Neural progenitor cell (in vitro differentiated cells): ENCODE data around the gene MRM3. TPM values are rescaled to one million over a fixed set of nuclear protein-coding genes. Genes with fewer than 3 reads are reported as not detected.

Source experiments
- DNase-seq: peaks from one replicate; pipeline ENCODE4 v3.0.0-alpha.2; 2016; ENCODE audit warnings: low spot score
- H2AFZ ChIP-seq: fragments of 200-600 bp; sonication (generic); replicated peaks from 2 replicates; pipeline ENCODE4 v1.6.1; 2016; ENCODE audit warnings: antibody characterized with exemption
- H3F3A ChIP-seq: fragments of 200-600 bp; sonication (generic); 2 replicates; pipeline ENCODE4 v1.6.1; 2016; ENCODE audit warnings: antibody characterized with exemption, low read depth
- H3K27ac ChIP-seq: fragments of 200-600 bp; sonication (generic); 2 replicates; pipeline ENCODE4 v1.5.1; 2016; ENCODE audit warnings: mild to moderate bottlenecking
- H3K27me3 ChIP-seq: fragments of 200-600 bp; sonication (generic); 2 replicates; pipeline ENCODE4 v1.6.1; 2016; ENCODE audit warnings: mild to moderate bottlenecking, moderate library complexity
- H3K36me3 ChIP-seq: fragments of 200-600 bp; sonication (generic); 2 replicates; pipeline ENCODE4 v1.5.1; 2016
- H3K4me1 ChIP-seq: fragments of 200-600 bp; sonication (generic); 2 replicates; pipeline ENCODE4 v1.6.1; 2016; ENCODE audit warnings: mixed run types
- H3K4me2 ChIP-seq: fragments of 200-600 bp; sonication (generic); 2 replicates; pipeline ENCODE4 v1.6.1; 2016
- H3K4me3 ChIP-seq: fragments of 200-600 bp; sonication (generic); 2 replicates; pipeline ENCODE4 v1.5.1; 2016
- H3K79me2 ChIP-seq: fragments of 200-600 bp; sonication (generic); 2 replicates; pipeline ENCODE4 v1.6.1; 2016; ENCODE audit warnings: low read depth
- H3K9ac ChIP-seq: fragments of 200-600 bp; sonication (generic); 2 replicates; pipeline ENCODE4 v1.6.1; 2016
- H3K9me3 ChIP-seq: fragments of 200-600 bp; sonication (generic); 2 replicates; pipeline ENCODE4 v1.5.1; 2016; ENCODE audit warnings: low read depth
- H4K20me1 ChIP-seq: fragments of 200-600 bp; sonication (generic); 2 replicates; pipeline ENCODE4 v1.6.1; 2016; ENCODE audit warnings: low read depth
- H3K27ac Mint-ChIP-seq: 3 replicates; pipeline ENCODE4 v1.8.0; 2021; ENCODE audit warnings: mixed read lengths
- H3K27me3 Mint-ChIP-seq: 2 replicates; pipeline ENCODE4 v1.8.0; 2022; ENCODE audit warnings: low read depth, mild to moderate bottlenecking, inconsistent platforms, moderate library complexity, mixed read lengths; ENCODE audit not compliant: insufficient read depth
- H3K36me3 Mint-ChIP-seq: 3 replicates; pipeline ENCODE4 v1.8.0; 2021; ENCODE audit warnings: mixed read lengths
- H3K4me1 Mint-ChIP-seq: 3 replicates; pipeline ENCODE4 v1.8.0; 2021; ENCODE audit warnings: mixed read lengths
- H3K4me3 Mint-ChIP-seq: 3 replicates; pipeline ENCODE4 v1.8.0; 2021; ENCODE audit warnings: mild to moderate bottlenecking, moderate library complexity, mixed read lengths
- H3K9me3 Mint-ChIP-seq: 3 replicates; pipeline ENCODE4 v1.8.0; 2020; ENCODE audit warnings: mixed read lengths
- CTCF ChIP-seq: fragments of 200-600 bp; sonication (generic); IDR thresholded peaks from 2 replicates; pipeline ENCODE4 v1.5.1; 2017; ENCODE audit warnings: antibody characterized with exemption, mild to moderate bottlenecking
- EZH2 ChIP-seq: fragments of 200-600 bp; sonication (generic); IDR thresholded peaks from 2 replicates; pipeline ENCODE4 v1.6.1; 2017; ENCODE audit warnings: antibody characterized with exemption, mild to moderate bottlenecking, moderate library complexity
- EZH2phosphoT487 ChIP-seq: fragments of 200-600 bp; sonication (generic); IDR thresholded peaks from 2 replicates; pipeline ENCODE4 v1.6.1; 2017; ENCODE audit warnings: antibody characterized with exemption
- total RNA-seq: library from RNA; depleted of rRNA; stranded (reverse); fragments of >200 nt; gene quantifications from 2 replicates; pipeline ENCODE4 v1.2.3, GENCODE V29; 2015; ENCODE audit warnings: low replicate concordance

MRM3 gene
- total RNA-seq, 1 donor from 2014 or later: 22.3 TPM

GRCh38 chr17:791829-792228 lies 9.7 kb downstream of the MRM3 start:
- Histone ChIP-seq H4K20me1 (no peaks in the 10 kb centered on the region), H3K9ac (no peak overlapping the region), H3K4me1 (peaks cover 6% of the 10 kb centered on the region), H3K4me2 (no peak overlapping the region), H3K4me3 (no peak overlapping the region), H3K36me3 (no peaks in the 10 kb centered on the region), H3F3A (peaks cover 12% of the 10 kb centered on the region), H2AFZ (no peak overlapping the region), H3K27me3 (no peaks in the 10 kb centered on the region), H3K79me2 (no peaks in the 10 kb centered on the region), H3K27ac (no peak overlapping the region), H3K9me3 (no peaks in the 10 kb centered on the region)
- H3K36me3 Mint-ChIP-seq: peaks cover 23% of the 10 kb centered on the region
- H3K4me1 Mint-ChIP-seq: peaks cover 28% of the 10 kb centered on the region
- H3K27me3 Mint-ChIP-seq: peaks cover 8% of the 10 kb centered on the region
- no peak overlapping the region for H3K27ac Mint-ChIP-seq
- no peak for TF ChIP-seq EZH2
- TF ChIP-seq EZH2phosphoT487: no peak
- no peak for TF ChIP-seq CTCF
- H3K4me3 Mint-ChIP-seq: no peak overlapping the region
- DNase-seq: no peak
- no peaks in the 10 kb centered on the region for H3K9me3 Mint-ChIP-seq

GRCh38 chr17:792277-792676 lies 10.1 kb downstream of the MRM3 start:
- Histone ChIP-seq H3F3A (peaks cover 12% of the 10 kb centered on the region), H2AFZ (no peak overlapping the region), H3K27ac (no peak overlapping the region), H3K4me1 (peaks cover 6% of the 10 kb centered on the region), H3K9me3 (no peaks in the 10 kb centered on the region), H4K20me1 (no peaks in the 10 kb centered on the region), H3K27me3 (no peaks in the 10 kb centered on the region), H3K9ac (no peak overlapping the region), H3K4me2 (no peak overlapping the region), H3K4me3 (no peak overlapping the region), H3K36me3 (no peaks in the 10 kb centered on the region), H3K79me2 (no peaks in the 10 kb centered on the region)
- peaks cover 21% of the 10 kb centered on the region for H3K36me3 Mint-ChIP-seq
- TF ChIP-seq EZH2phosphoT487: no peak
- no peak for TF ChIP-seq EZH2
- no peak for TF ChIP-seq CTCF
- H3K4me3 Mint-ChIP-seq: no peak overlapping the region
- H3K27me3 Mint-ChIP-seq: peaks cover 8% of the 10 kb centered on the region
- H3K27ac Mint-ChIP-seq: peak overlapping the region; percentile 30
- no peaks in the 10 kb centered on the region for H3K9me3 Mint-ChIP-seq
- no peak for DNase-seq
- peaks cover 28% of the 10 kb centered on the region for H3K4me1 Mint-ChIP-seq

GRCh38 chr17:794876-795275 lies 12.7 kb downstream of the MRM3 start:
- Mint-ChIP-seq H3K36me3 (peaks cover 23% of the 10 kb centered on the region), H3K4me1 (peaks cover 28% of the 10 kb centered on the region), H3K4me3 (peak overlapping the region; percentile 62), H3K27me3 (peaks cover 8% of the 10 kb centered on the region), H3K27ac (peak overlapping the region; percentile 82), H3K9me3 (no peaks in the 10 kb centered on the region)
- no peak overlapping the region for H3K27ac ChIP-seq
- H3F3A ChIP-seq: peaks cover 12% of the 10 kb centered on the region
- TF ChIP-seq EZH2 (no peak), EZH2phosphoT487 (no peak), CTCF (peak; percentile 98)
- H3K27me3 ChIP-seq: no peaks in the 10 kb centered on the region
- no peaks in the 10 kb centered on the region for H3K9me3 ChIP-seq
- peak; percentile 92 for DNase-seq
- peaks cover 6% of the 10 kb centered on the region for H3K4me1 ChIP-seq
- H4K20me1 ChIP-seq: no peaks in the 10 kb centered on the region
- no peak overlapping the region for H2AFZ ChIP-seq
- no peaks in the 10 kb centered on the region for H3K36me3 ChIP-seq
- H3K9ac ChIP-seq: no peak overlapping the region
- no peak overlapping the region for H3K4me3 ChIP-seq
- H3K79me2 ChIP-seq: no peaks in the 10 kb centered on the region
- peak overlapping the region; percentile 29 for H3K4me2 ChIP-seq
